VCaP (cell line): ENCODE measurements around the gene SLC35B3.
"Not testable (repeated sequence)": the region's sequence is repeated elsewhere in the genome, so short reads cannot be mapped to it uniquely, and the experiment has no call there.

Source experiments
- H3K27ac ChIP-seq: fragments of 450-650 bp; 2 replicates; pipeline ENCODE4 v1.5.1; 2017
- TF ChIP-seq, protein P1 (sequence below): fragments of 450-650 bp; conservative IDR thresholded peaks from 2 replicates; pipeline ENCODE4 v1.5.1; 2017; ENCODE audit warnings: mild to moderate bottlenecking, moderate library complexity

The SLC35B3 gene

DNA sequence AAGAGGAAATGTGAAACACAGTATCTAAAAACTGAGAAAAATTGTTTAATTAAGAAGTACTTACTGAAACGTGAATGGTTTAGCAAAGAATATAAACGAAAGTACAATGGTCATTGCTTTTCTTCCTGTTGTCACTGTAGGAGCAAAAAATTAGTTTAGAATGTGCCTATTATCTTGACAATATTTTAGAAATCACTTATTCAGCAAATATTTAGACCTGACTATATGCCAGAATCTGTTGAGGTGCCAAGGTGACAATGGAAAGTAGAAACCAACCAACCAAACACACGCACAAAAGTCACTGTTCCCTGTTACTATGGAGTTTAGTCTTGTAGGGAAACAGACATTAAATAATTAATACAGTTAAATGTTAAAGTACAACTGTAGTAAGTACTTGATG, 20.5 kb downstream of the SLC35B3 start:
- TF ChIP-seq, protein P1, sequence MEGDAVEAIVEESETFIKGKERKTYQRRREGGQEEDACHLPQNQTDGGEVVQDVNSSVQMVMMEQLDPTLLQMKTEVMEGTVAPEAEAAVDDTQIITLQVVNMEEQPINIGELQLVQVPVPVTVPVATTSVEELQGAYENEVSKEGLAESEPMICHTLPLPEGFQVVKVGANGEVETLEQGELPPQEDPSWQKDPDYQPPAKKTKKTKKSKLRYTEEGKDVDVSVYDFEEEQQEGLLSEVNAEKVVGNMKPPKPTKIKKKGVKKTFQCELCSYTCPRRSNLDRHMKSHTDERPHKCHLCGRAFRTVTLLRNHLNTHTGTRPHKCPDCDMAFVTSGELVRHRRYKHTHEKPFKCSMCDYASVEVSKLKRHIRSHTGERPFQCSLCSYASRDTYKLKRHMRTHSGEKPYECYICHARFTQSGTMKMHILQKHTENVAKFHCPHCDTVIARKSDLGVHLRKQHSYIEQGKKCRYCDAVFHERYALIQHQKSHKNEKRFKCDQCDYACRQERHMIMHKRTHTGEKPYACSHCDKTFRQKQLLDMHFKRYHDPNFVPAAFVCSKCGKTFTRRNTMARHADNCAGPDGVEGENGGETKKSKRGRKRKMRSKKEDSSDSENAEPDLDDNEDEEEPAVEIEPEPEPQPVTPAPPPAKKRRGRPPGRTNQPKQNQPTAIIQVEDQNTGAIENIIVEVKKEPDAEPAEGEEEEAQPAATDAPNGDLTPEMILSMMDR, result no peak
- no peak overlapping the region for H3K27ac ChIP-seq

DNA sequence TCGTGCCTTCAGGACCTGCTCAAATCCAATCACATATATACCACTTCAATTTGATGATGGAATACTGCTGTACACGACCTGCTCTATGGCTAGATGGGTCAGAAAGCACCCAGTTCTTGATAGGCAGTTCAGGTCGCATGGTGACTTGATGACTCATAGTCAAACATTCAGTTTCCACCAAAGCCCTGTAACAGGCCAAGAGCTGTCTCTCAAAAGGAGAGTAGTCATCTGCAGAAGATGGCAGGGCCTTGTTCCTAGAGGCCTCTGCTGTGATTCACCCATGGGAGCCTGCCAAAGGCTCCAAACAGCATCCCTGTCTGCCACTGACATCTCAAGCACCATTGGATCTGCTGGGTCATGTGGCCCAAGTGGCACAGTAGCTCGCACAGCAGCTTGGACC, 29.4 kb downstream of the SLC35B3 start:
- not testable (repeated sequence) for H3K27ac ChIP-seq

DNA sequence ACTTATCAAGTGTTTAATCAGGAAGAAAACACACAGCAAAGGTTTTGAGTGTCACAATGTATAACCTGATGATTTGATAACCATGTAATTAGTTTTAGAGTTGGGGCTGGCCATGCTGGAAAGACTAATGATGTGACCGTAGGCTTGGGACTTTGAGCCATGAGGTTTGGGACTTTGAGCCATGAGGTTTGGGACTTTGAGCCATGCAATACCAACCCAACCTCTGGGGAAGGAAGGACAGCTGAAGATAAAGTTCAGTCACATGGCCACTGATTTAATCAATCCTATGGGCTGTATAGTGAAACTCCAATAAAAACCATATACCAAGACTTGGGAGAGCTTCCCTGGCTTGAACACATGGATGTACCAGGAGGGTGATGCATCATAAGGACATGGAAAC, 32.8 kb downstream of the SLC35B3 start:
- TF ChIP-seq, protein P1, result no peak
- H3K27ac ChIP-seq, result no peak overlapping the region

DNA sequence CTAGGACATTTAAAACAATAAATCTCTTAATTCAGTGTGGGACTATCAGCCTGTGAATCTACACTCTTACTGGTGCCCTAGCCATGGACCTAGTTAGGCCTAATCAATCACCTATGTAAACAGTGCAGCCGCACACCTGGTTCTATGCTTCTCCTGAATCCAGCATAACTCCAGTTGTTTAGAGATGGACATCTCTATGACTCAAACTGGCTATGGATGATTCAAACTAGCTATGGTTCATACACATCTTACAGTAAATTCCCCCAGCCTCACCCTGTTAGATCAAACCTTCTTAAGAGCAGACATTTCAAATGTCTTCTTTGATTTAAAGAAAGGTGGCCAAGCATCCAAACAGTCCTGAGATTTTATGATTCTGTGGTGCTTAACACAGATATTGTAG, 34.7 kb downstream of the SLC35B3 start:
- H3K27ac ChIP-seq, result no peak overlapping the region
- TF ChIP-seq, protein P1, result no peak

DNA sequence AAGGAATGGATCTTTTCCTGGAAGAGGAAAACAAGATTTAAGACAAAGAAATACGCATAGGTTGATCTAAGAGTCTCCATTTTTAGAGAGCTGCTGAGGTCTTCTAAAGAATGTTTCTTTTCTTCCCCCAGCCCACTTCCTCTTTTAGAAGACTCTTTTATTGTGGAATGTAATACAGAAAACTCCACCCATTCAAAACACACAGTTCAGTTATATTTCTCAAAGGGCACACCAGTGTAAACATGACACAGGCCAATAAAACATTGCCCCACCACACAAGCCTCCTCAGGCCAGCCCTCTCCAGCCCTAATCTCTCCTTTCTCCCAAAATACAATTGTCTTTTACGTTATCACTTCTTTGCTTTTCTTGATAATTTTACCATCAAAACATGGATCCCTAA, 42.8 kb downstream of the SLC35B3 start:
- H3K27ac ChIP-seq, result no peak overlapping the region
- TF ChIP-seq, protein P1, result no peak

DNA sequence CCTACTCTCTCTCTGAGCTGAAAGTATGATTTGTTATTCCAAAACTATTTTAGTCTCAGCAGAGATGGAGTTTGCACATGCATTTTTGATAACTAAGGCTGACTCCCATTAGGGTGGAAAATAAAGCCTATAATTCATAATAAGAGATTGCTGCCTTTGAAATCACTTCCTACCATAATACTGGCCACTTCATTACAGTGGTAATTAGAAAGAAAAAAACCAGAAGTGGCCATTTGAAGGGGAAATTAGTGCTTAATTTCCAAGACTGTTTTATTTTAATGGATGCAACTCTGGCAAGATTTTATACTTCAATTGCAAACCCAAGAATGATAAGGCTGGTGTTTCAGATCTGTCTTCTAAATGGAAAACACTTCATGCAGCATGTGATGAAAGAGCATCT, 43.4 kb downstream of the SLC35B3 start:
- TF ChIP-seq, protein P1, result no peak
- no peak overlapping the region for H3K27ac ChIP-seq

DNA sequence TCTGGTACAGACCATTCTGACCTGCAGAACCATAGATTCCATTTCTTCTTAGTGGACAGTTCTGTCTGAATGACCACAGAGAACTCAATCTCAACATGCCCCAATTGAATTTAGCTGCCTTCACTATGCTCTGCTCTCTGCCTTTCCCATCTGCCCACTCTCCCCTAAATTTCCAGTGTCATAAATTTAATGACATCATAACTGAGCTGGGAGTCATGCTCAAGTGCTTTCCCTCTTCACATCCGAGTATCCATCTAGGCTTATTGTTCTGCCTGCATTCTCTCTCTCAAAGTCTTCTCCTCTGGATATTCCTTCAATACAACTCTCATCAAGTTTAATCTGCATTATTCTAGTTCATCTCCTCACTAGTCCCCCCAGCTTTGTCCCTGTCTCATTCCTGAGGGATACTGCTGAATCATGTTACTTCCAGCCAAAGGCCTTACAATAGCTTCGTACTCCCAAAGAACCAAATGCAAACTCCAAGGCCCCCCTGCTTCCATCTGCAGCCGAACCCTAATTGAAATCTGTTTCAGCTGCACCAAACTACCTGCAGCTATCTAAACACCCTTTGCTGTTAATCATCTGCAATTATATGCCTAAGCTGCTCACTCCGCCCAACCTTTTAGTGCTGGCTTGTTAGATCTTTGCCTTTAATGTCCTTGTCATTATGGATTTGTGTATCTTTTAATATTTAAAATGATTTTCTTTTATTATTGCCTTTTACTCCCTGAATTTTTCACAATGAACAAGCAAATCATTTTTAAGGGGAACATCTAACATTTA, 46.1 kb downstream of the SLC35B3 start:
- no peak overlapping the region for H3K27ac ChIP-seq
- TF ChIP-seq, protein P1, result no peak

DNA sequence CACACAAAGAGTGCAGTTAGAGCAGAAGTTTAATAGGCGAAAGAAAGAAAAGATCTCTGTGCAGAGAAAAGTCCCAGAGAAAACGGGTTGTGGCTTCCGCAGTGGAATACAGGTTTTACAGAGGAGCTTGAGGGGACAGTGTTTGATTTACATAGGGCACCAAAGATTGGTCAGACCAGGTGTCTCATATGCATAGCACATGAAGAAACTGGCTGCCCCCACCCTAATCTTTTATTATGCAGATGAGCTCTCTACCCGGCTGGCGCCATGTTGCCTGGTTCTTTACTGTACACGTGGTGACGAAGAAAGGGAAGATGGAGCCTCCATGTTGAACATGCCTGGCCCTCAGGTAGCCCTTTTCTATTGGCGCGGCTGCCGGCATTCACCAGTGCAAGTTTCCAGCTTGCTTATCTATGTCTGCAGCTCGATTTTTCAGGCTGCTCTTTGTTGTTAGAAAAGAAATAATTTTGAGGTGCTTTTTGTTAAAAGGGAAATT, 47.4 kb downstream of the SLC35B3 start:
- no peak overlapping the region for H3K27ac ChIP-seq
- TF ChIP-seq, protein P1, result no peak
